Mucosa of stomach (tissue), 1 donor: ENCODE measurements around the gene ZNF583.

Source experiments
- H3K27me3 ChIP-seq: one replicate; pipeline ENCODE4 v1.7.0; 2013; ENCODE audit warnings: mild to moderate bottlenecking, low read length; ENCODE audit not compliant: control insufficient read depth, insufficient read depth
- H3K36me3 ChIP-seq: one replicate; pipeline ENCODE4 v1.7.0; 2013; ENCODE audit warnings: low read length; ENCODE audit not compliant: control insufficient read depth, insufficient read depth
- H3K4me1 ChIP-seq: one replicate; pipeline ENCODE4 v1.7.0; 2013; ENCODE audit warnings: mild to moderate bottlenecking, low read length; ENCODE audit not compliant: control insufficient read depth, insufficient read depth
- H3K4me3 ChIP-seq: one replicate; pipeline ENCODE4 v1.7.0; 2013; ENCODE audit warnings: low read length
- H3K9ac ChIP-seq: one replicate; pipeline ENCODE4 v1.7.0; 2013; ENCODE audit warnings: mild to moderate bottlenecking, low read length, moderate library complexity
- H3K9me3 ChIP-seq: one replicate; pipeline ENCODE4 v1.7.0; 2013; ENCODE audit warnings: mild to moderate bottlenecking, low read length, moderate library complexity; ENCODE audit not compliant: control insufficient read depth
- donor health status: Pancreatic carcinoma.

Gene ZNF583

GRCh38 chr19:56403764-56404704 lies at the start of gene ZNF583:
TSS of gene ZNF583 (plus strand) at chr19:56404332. CDS start at chr19:56407115, 2,783 bp downstream.
- Histone ChIP-seq H3K9me3 (peaks cover 13% of the 10 kb centered on the region), H3K27me3 (no peaks in the 10 kb centered on the region), H3K9ac (peak within 1 kb of the TSS; percentile 87), H3K4me3 (peak within 1 kb of the TSS; percentile 94), H3K36me3 (peaks cover 4% of the 10 kb centered on the region), H3K4me1 (no peaks in the 10 kb centered on the region)

GRCh38 chr19:56355517-56355916 lies 48.6 kb upstream of the ZNF583 start:
- H3K27me3 ChIP-seq = no peaks in the 10 kb centered on the region
- no peaks in the 10 kb centered on the region for H3K36me3 ChIP-seq
- H3K4me1 ChIP-seq = no peaks in the 10 kb centered on the region
- H3K9me3 ChIP-seq = no peaks in the 10 kb centered on the region
- H3K4me3 ChIP-seq = no peak overlapping the region
- no peak overlapping the region for H3K9ac ChIP-seq

DNA sequence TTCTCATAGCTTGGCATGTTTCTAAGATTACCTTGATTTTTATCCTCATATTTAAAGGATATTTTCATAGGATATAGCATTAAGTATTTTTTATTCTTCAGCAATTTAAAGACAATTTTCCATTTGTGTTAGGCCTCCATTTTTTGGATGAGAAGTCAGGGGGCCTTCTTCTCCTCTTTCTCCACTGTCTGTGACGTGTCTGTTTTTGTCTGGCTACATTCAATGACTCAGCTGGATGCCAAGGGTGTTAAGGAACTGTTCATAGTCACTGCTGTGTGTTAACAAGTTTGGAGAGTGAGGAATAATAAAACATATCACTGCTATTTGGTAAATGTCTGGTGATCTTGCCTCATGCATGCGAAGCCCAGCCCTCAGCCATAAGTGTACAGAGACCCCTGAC lies 47.2 kb upstream of the ZNF583 start:
- no peak overlapping the region for H3K9ac ChIP-seq
- no peaks in the 10 kb centered on the region for H3K27me3 ChIP-seq
- no peaks in the 10 kb centered on the region for H3K9me3 ChIP-seq
- H3K4me3 ChIP-seq = no peak overlapping the region
- H3K36me3 ChIP-seq = no peaks in the 10 kb centered on the region
- no peaks in the 10 kb centered on the region for H3K4me1 ChIP-seq

DNA sequence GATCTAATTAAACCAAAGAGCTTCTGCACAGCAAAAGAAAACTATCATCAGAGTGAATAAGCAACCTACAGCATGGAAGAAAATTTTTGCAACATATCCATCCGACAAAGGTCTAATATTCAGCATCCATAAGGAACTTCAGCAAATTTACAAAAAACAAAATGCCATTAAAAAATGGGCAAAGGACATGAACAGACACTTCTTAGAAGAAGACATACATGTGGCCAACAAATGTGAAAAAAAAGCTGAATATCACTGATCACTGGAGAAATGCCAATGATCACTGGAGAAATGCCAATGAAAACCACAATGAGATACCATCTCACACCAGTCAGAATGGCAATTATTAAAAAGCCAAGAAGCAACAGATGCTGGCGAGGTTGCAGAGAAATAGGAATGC lies 43.3 kb upstream of the ZNF583 start:
- H3K36me3 ChIP-seq = no peaks in the 10 kb centered on the region
- H3K4me3 ChIP-seq = no peak overlapping the region
- no peaks in the 10 kb centered on the region for H3K9me3 ChIP-seq
- H3K27me3 ChIP-seq = no peaks in the 10 kb centered on the region
- no peak overlapping the region for H3K9ac ChIP-seq
- no peaks in the 10 kb centered on the region for H3K4me1 ChIP-seq

DNA sequence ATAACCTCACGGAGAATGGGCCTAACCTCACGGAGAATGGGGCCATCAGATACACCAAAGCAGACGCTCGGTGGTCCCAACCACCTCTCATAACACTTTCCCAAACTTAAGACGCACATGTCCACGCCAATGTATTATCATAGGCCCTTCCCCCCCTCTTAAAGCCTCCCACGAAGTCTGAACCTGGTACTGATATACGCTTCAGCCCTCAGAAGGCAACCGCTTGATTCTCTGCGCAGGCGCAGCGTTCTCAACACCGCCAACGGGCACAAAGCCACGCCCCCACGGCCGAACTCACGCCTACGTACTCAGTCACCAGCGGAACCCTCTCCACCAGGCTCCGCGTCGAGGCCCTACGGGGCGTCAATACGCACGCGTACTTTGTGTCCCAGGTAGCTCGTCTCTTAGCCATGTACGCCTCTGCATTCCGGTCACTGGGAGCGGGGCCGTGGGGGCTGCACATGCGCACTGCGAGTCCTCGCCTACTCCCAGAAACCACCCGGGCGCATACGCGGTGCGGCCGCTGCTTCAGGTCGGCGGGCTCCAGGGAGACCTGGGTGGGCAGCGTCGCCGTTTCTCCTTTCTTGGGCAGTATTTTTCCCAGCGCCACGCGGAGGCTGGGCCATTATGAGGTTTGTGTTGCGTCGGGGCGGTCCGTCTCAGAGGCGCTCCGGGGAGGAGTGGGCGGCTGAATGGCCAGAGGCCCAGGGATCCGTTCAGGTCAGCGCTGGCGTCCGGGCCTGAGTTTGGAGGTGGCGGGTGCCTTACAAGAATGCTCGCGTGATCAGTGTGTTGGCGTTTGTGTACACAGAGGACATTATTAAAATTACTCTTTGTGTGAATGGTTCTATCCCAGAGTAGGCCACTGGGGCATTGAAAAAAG lies 36.1 kb upstream of the ZNF583 start:
- Histone ChIP-seq H3K9me3 (no peaks in the 10 kb centered on the region), H3K4me3 (peak overlapping the region; percentile 3), H3K9ac (peak overlapping the region; percentile 61), H3K4me1 (no peaks in the 10 kb centered on the region), H3K27me3 (no peaks in the 10 kb centered on the region), H3K36me3 (no peaks in the 10 kb centered on the region)

- no peaks in the 10 kb centered on the region for H3K27me3 ChIP-seq
- no peaks in the 10 kb centered on the region for H3K4me1 ChIP-seq
- H3K4me3 ChIP-seq = no peak overlapping the region
- no peak overlapping the region for H3K9ac ChIP-seq
- H3K9me3 ChIP-seq = no peaks in the 10 kb centered on the region
- H3K36me3 ChIP-seq = no peaks in the 10 kb centered on the region
Measured at GRCh38 chr19:56369886-56370676, 34.1 kb upstream of the ZNF583 start.

- Histone ChIP-seq H3K4me1 (no peaks in the 10 kb centered on the region), H3K27me3 (no peaks in the 10 kb centered on the region), H3K9ac (no peak overlapping the region), H3K4me3 (no peak overlapping the region), H3K36me3 (no peaks in the 10 kb centered on the region), H3K9me3 (no peaks in the 10 kb centered on the region)
Measured at GRCh38 chr19:56372281-56372680, 31.9 kb upstream of the ZNF583 start.

DNA sequence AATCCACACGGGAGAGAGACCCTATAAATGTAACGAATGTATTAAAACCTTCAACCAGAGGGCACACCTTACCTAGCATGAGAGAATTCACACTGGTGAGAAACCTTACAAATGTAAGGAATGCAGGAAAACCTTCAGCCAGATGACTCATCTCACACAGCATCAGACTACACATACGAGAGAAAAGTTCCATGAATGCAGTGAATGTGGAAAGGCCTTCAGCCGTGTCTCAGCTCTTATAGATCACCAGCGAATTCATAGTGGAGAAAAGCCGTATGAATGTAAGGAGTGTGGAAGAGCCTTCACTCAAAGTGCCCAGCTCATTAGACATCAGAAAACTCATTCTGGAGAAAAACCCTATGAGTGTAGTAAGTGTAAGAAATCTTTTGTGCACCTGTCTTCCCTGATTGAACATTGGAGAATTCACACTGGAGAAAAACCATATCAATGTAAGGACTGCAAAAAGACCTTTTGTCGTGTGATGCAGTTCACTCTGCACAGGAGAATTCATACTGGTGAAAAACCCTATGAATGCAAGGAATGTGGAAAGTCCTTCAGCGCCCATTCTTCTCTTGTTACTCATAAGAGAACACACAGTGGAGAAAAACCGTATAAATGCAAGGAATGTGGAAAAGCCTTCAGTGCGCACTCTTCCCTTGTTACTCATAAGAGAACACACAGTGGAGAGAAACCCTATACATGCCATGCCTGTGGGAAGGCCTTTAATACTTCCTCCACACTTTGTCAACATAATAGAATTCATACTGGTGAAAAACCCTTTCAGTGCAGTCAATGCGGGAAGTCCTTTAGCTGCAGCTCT lies 26.8 kb upstream of the ZNF583 start:
- H3K4me1 ChIP-seq = no peaks in the 10 kb centered on the region
- H3K36me3 ChIP-seq = no peaks in the 10 kb centered on the region

DNA sequence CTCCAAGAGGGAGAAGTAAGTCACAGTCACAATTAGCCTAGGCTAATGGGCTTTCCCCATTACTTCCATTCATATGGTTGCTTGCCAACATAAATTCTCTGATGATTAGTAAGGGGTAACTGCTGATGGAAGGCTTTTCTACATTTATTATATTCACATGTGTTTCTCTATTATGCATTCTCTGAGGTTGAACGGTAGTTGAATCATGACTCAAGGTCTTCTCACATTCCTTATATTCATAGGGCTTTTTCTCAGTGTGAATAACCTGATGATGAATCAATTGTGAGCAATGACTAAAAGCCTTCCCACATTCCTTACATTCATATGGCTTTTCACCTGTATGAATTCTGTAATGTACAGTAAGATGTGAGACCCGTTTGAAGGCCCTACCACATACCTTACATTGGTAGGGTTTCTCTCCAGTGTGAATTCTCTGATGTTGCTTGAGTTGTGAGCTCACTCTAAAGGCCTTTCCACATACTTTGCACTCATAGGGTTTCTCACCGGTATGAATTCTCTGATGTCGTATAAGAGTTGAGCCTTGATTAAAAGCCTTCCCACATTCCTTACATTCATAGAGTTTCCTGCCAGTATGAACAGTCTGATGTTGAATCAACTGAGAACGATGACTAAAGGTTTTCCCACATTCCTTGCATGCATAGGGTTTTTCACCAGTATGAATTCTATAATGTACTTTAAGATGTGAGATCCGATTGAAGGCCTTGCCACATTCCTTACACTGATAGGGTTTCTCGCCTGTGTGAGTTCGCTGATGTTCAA lies 20.1 kb upstream of the ZNF583 start:
- Histone ChIP-seq H3K27me3 (no peaks in the 10 kb centered on the region), H3K9ac (no peak overlapping the region), H3K4me3 (no peak overlapping the region), H3K4me1 (no peaks in the 10 kb centered on the region), H3K36me3 (no peaks in the 10 kb centered on the region), H3K9me3 (peaks cover 4% of the 10 kb centered on the region)

More for the DNA sequence above, 26.8 kb upstream of the ZNF583 start:
- no peaks in the 10 kb centered on the region for H3K27me3 ChIP-seq
- H3K4me3 ChIP-seq = no peak overlapping the region
- H3K9ac ChIP-seq = no peak overlapping the region
- H3K9me3 ChIP-seq = peaks cover 8% of the 10 kb centered on the region

DNA sequence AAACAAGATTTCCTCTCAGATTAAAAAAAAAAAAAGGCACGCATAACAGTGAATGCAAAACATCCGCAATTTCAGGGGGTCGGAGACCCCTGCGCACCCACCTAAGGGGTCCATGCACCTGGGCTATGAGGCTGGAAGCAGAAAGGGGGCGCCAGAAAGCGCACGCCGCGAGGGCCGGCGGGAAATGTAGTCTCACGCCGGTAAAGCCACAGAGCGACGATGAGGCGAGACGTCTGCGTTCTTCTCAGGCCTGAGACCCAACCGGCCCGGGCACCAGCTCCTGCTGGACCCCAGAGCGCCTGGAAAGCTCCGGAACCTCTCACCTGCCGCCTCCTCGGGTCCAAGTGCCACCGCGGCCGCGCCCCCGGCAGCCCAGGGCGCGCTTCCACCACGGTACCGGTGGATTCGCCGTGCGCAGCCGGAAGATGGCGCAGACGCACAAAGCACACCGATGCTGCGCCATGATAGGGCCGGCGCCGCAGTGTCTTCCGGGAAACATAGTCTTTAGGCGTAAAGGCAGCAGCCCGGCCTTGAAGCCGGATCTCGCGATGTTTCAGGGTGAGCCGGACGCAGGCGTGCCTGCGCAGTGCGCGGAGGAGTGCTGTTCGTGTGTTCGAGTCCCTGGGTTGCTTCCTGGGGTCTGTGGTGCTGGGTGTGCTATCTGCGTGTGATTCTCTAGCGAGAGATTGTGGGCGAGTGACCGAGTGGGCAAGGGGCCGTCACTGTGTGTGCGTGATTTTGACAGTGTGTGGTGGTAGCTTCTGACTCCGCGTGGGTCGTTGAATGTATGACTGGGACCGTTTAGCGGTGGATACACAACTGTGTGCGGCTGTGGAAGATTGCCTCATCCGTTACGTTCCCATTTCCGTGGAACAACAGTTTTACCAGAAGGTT lies 10.8 kb upstream of the ZNF583 start, which contains the start of gene ZNF582:
Gene ZNF582 (minus strand): TSS at position 416 of the 894 bp plus-strand sequence. CDS start 1,782 bp downstream, outside the sequence.
- peaks cover 3% of the 10 kb centered on the region for H3K4me1 ChIP-seq
- peak within 1 kb of the TSS; percentile 71 for H3K9ac ChIP-seq
- no peaks in the 10 kb centered on the region for H3K36me3 ChIP-seq
- peak within 1 kb of the TSS; percentile 69 for H3K4me3 ChIP-seq
- H3K27me3 ChIP-seq = no peaks in the 10 kb centered on the region
- H3K9me3 ChIP-seq = no peaks in the 10 kb centered on the region
